Medulla oblongata (tissue), 1 donor: Measurements from ENCODE around the gene ACLY.
"Not testable (repeated sequence)": the region's sequence is repeated elsewhere in the genome, so short reads cannot be mapped to it uniquely, and the experiment has no call there.

Experiments used
- DNase-seq: peaks from one replicate; pipeline ENCODE4 v3.0.0-alpha.2; 2015; ENCODE audit errors: extremely low spot score

ACLY gene

GRCh38 chr17:41835214-41835799 lies 83.4 kb downstream of the ACLY start:
- no peak for DNase-seq

- not testable (repeated sequence) for DNase-seq
Observed at GRCh38 chr17:41829961-41830360, 88.8 kb downstream of the ACLY start.

GRCh38 chr17:41825175-41825845 lies 93.4 kb downstream of the ACLY start:
- no peak for DNase-seq

- no peak for DNase-seq
Observed at GRCh38 chr17:41824086-41824485, 94.7 kb downstream of the ACLY start.

- no peak for DNase-seq
Observed at GRCh38 chr17:41823580-41823979, 95.2 kb downstream of the ACLY start.

GRCh38 chr17:41823141-41823524 lies 95.6 kb downstream of the ACLY start:
- DNase-seq = no peak

GRCh38 chr17:41822216-41823140 lies 96.3 kb downstream of the ACLY start:
- no peak for DNase-seq

GRCh38 chr17:41821776-41822175 lies 97.0 kb downstream of the ACLY start:
- no peak for DNase-seq

GRCh38 chr17:41818024-41818423 lies 100.7 kb downstream of the ACLY start:
- DNase-seq = no peak
